ES-I3 (cell line): ENCODE data around the gene UBE2F.
"Not testable (repeated sequence)": the region's sequence is repeated elsewhere in the genome, so short reads cannot be mapped to it uniquely, and the experiment has no call there.

Experiments
- H3K36me3 ChIP-seq: 2 replicates; pipeline ENCODE4 v1.6.1; 2013; ENCODE audit warnings: mild to moderate bottlenecking, low read length, control low read depth, moderate library complexity; ENCODE audit not compliant: insufficient read depth
- H3K4me1 ChIP-seq: 2 replicates; pipeline ENCODE4 v1.6.1; 2013; ENCODE audit warnings: mild to moderate bottlenecking, control low read depth, low read length; ENCODE audit not compliant: insufficient read depth
- H3K9ac ChIP-seq: 2 replicates; pipeline ENCODE4 v1.6.1; 2013; ENCODE audit warnings: low read depth, mild to moderate bottlenecking, low read length, moderate library complexity
- H3K9me3 ChIP-seq: 2 replicates; pipeline ENCODE4 v1.6.1; 2013; ENCODE audit warnings: mild to moderate bottlenecking, low read length, moderate library complexity; ENCODE audit not compliant: control insufficient read depth, insufficient read depth

Gene UBE2F

GRCh38 chr2:238066218-238066617, 99.4 kb downstream of the UBE2F start:
- Histone ChIP-seq H3K9ac (no peak overlapping the region), H3K9me3 (no peaks in the 10 kb centered on the region), H3K36me3 (peaks cover 14% of the 10 kb centered on the region), H3K4me1 (no peaks in the 10 kb centered on the region; the same call in 1 of the 2 replicates)

GRCh38 chr2:238066718-238067117, 99.9 kb downstream of the UBE2F start:
- peaks cover 14% of the 10 kb centered on the region for H3K36me3 ChIP-seq
- H3K9ac ChIP-seq, H3K9me3 ChIP-seq, H3K4me1 ChIP-seq: not testable (repeated sequence)

GRCh38 chr2:238067939-238068338, 101.1 kb downstream of the UBE2F start:
- Histone ChIP-seq H3K9ac (no peak overlapping the region), H3K36me3 (peaks cover 17% of the 10 kb centered on the region), H3K9me3 (no peaks in the 10 kb centered on the region), H3K4me1 (no peaks in the 10 kb centered on the region; the same call in 1 of the 2 replicates)

- Histone ChIP-seq H3K9me3 (no peaks in the 10 kb centered on the region), H3K36me3 (peaks cover 17% of the 10 kb centered on the region), H3K9ac (no peak overlapping the region), H3K4me1 (no peaks in the 10 kb centered on the region)
Measured at GRCh38 chr2:238069021-238069709, 102.4 kb downstream of the UBE2F start.

- Histone ChIP-seq H3K9me3 (no peaks in the 10 kb centered on the region), H3K4me1 (no peaks in the 10 kb centered on the region), H3K36me3 (peaks cover 17% of the 10 kb centered on the region), H3K9ac (no peak overlapping the region)
Measured at GRCh38 chr2:238069877-238070276, 103.1 kb downstream of the UBE2F start.

GRCh38 chr2:238075397-238075796, 108.6 kb downstream of the UBE2F start:
- Histone ChIP-seq H3K4me1 (no peaks in the 10 kb centered on the region; the same call in 1 of the 2 replicates), H3K9me3 (no peaks in the 10 kb centered on the region; the same call in 1 of the 2 replicates), H3K36me3 (peaks cover 10% of the 10 kb centered on the region), H3K9ac (no peak overlapping the region)

- Histone ChIP-seq H3K9ac (no peak overlapping the region), H3K9me3 (no peaks in the 10 kb centered on the region; the same call in 1 of the 2 replicates), H3K36me3 (peaks cover 8% of the 10 kb centered on the region), H3K4me1 (no peaks in the 10 kb centered on the region; the same call in 1 of the 2 replicates)
Measured at GRCh38 chr2:238077292-238077691, 110.5 kb downstream of the UBE2F start.

- no peak overlapping the region for H3K9ac ChIP-seq
- H3K36me3 ChIP-seq: peaks cover 25% of the 10 kb centered on the region
- no peaks in the 10 kb centered on the region; the same call in 1 of the 2 replicates for H3K4me1 ChIP-seq
- H3K9me3 ChIP-seq: no peaks in the 10 kb centered on the region; the same call in 1 of the 2 replicates
Measured at GRCh38 chr2:238079874-238080327, 113.1 kb downstream of the UBE2F start.

GRCh38 chr2:238080518-238080917, 113.7 kb downstream of the UBE2F start:
- Histone ChIP-seq H3K9ac (no peak overlapping the region), H3K36me3 (peaks cover 25% of the 10 kb centered on the region), H3K4me1 (no peaks in the 10 kb centered on the region; the same call in 1 of the 2 replicates), H3K9me3 (no peaks in the 10 kb centered on the region; the same call in 1 of the 2 replicates)

GRCh38 chr2:238081150-238081549, 114.3 kb downstream of the UBE2F start:
- Histone ChIP-seq H3K36me3 (peaks cover 25% of the 10 kb centered on the region), H3K4me1 (no peaks in the 10 kb centered on the region; the same call in 1 of the 2 replicates), H3K9me3 (no peaks in the 10 kb centered on the region; the same call in 1 of the 2 replicates), H3K9ac (no peak overlapping the region)

GRCh38 chr2:238081561-238081960, 114.7 kb downstream of the UBE2F start:
- no peaks in the 10 kb centered on the region; the same call in 1 of the 2 replicates for H3K9me3 ChIP-seq
- peaks cover 25% of the 10 kb centered on the region for H3K36me3 ChIP-seq
- no peak overlapping the region for H3K9ac ChIP-seq
- H3K4me1 ChIP-seq: no peaks in the 10 kb centered on the region; the same call in 1 of the 2 replicates

GRCh38 chr2:238082151-238082550, 115.3 kb downstream of the UBE2F start:
- Histone ChIP-seq H3K36me3 (peaks cover 27% of the 10 kb centered on the region), H3K9me3 (no peaks in the 10 kb centered on the region; the same call in 1 of the 2 replicates), H3K4me1 (no peaks in the 10 kb centered on the region; the same call in 1 of the 2 replicates), H3K9ac (no peak overlapping the region)

- no peak overlapping the region for H3K9ac ChIP-seq
- H3K9me3 ChIP-seq: no peaks in the 10 kb centered on the region; the same call in 1 of the 2 replicates
- peaks cover 25% of the 10 kb centered on the region for H3K36me3 ChIP-seq
Measured at GRCh38 chr2:238082827-238083226, 116.0 kb downstream of the UBE2F start.

GRCh38 chr2:238083919-238084318, 117.1 kb downstream of the UBE2F start:
- Histone ChIP-seq H3K4me1 (no peaks in the 10 kb centered on the region), H3K9ac (no peak overlapping the region), H3K36me3 (peaks cover 22% of the 10 kb centered on the region), H3K9me3 (no peaks in the 10 kb centered on the region; the same call in 1 of the 2 replicates)

More at GRCh38 chr2:238082827-238083226, 116.0 kb downstream of the UBE2F start:
- H3K4me1 ChIP-seq: no peaks in the 10 kb centered on the region

GRCh38 chr2:238084761-238085160, 117.9 kb downstream of the UBE2F start:
- Histone ChIP-seq H3K9me3 (no peaks in the 10 kb centered on the region), H3K36me3 (peaks cover 22% of the 10 kb centered on the region), H3K4me1 (no peaks in the 10 kb centered on the region), H3K9ac (no peak overlapping the region)
